Hippocampal formation (tissue), 2 donors: Measurements from ENCODE around the gene TEKT2.

Experiments
- DNase-seq, 2 donors: peaks; one replicate each; lab custom pipeline; 2025; lab: John Stamatoyannopoulos, UW

Gene TEKT2, protein sequence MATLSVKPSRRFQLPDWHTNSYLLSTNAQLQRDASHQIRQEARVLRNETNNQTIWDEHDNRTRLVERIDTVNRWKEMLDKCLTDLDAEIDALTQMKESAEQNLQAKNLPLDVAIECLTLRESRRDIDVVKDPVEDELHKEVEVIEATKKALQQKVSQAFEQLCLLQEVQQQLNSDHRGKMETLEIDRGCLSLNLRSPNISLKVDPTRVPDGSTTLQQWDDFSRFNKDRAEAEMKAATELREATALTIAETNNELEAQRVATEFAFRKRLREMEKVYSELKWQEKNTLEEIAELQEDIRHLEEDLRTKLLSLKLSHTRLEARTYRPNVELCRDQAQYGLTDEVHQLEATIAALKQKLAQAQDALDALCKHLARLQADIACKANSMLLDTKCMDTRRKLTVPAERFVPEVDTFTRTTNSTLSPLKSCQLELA

DNA sequence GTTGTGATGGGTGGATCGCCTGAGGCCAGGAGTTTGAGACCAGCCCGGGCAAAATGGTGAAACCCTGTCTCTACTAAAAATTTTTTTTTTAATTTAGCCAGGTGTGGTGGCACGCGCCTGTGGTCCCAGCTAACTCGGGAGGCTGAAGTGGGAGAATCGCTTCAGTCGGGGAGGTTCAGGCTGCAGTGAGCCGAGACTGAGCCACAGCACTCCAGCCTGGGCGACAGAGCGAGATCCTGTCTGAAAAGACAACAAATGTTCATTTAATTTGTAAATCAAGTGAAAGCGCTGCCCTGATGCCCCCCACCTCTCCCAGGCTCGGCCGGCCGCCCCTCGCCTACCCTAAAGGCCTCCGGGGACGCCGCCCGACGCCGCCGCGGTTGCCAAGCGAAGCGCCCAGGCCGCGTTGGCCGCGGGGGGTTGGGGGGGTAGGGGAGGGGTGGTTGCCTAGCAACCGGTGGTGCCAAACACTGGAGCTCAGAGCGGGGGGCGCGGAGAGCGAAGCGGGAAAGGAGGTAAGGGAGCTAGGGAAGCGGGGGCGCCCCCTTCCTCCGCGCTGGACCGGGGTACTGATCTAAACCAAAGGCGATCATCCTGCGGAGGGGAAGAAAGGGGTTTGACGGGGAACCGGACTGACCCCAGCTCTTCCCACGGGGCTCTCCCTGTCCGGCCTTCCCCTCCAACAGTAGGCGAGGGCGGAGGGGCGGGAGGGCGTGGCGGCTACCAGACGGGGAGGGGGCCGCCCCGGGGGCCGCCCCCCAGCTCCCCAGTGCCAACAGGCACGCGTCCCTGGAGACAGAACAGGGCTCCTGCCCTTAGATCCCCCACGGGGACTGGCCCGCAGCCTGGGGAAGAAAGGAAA lies at the start of gene TEKT2:
Gene TEKT2, plus strand, starts transcription at position 460 of the 862 bp plus-strand sequence. CDS start 828 bp downstream, outside the sequence.
- DNase-seq: peak; percentile 26 to 60

DNA sequence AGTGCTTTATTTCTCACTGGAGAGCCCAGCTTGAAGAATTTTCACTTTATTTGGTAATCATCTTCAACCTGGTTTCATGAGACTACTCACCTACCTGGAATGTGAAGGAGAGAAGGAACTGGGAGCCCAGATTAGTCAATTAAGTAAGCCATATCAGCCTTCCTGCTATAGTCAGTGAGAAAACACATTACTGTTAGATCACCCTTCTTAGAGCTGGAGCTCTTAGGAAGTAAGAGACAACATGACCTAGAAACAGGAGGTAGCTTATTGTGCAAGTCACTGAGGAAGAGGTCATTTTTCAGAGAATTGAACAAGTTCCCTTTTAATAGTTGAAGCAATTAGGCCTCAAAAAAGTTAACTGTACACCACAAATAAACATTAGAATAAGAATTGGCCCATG lies 49.2 kb upstream of the TEKT2 start:
- DNase-seq: no peak

DNA sequence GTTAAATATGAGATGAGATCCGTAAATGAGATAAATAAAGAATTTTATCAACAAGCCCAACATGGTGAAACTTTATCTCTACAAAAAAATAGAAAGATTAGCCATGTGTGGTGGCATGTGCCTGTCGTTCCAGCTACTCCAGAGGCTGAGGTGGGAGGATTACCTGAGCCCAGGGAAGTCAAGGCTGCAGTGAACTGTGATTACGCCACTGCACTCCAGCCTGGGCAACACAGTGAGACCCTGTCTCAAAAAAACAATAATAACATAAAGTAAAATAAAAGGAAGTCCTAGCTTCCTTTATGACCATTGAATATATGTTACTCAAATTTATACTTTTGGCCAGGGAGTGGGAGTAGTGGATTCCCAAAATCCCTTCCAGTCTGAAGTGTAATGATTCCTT lies 48.7 kb upstream of the TEKT2 start:
- DNase-seq: no peak

DNA sequence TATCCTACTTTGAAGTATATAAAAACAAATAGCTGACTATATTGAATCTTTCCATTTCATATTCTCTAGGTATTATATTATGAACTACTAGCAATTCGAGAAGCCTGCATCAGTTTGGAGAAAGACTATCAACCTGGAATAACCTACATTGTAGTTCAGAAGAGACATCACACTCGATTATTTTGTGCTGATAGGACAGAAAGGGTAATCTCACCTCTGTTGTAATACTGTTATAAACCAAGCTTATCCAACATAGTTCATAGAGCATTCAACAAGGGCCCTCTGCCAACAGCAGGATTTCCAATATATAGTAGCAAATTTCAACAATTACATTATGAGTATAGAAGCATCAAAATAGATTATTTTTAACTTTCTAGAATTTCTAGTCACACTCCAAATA lies 43.7 kb upstream of the TEKT2 start:
- DNase-seq: no peak

DNA sequence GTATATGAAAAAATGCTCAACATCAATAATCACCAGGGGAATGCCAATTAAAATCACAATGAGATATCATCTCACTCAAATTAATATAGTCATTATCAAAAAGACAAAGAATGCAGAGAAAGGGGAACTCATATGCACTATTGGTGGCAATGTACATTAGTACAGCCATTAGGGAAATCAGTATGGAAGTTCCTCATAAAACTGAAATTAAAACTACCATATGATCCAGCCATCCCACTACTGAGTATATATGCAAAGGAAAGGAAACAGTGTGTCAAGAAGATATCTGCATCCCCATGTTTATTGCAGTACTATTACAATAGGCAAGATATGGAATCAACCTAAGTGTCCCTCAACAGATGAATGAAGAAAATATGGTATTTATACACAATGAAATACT lies 32.1 kb upstream of the TEKT2 start:
- no peak for DNase-seq

DNA sequence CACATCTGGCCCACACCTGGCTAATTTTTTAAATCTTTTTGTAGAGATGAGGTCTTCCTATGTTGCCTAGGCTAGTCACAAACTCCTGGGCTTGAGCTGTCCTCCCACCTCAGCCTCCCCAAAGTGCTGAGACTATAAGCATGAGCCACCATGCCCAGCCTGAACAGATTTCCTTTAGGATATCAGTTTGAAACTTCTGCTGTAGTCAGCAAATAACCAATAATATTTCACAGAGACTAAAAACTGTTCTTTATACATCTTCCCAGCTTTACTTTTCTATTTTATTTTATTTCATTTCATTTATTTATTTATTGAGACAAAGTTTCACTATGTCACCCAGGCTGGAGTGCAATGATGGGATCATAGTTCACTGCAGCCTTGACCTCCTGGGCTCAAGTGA lies 29.9 kb upstream of the TEKT2 start:
- DNase-seq: no peak

DNA sequence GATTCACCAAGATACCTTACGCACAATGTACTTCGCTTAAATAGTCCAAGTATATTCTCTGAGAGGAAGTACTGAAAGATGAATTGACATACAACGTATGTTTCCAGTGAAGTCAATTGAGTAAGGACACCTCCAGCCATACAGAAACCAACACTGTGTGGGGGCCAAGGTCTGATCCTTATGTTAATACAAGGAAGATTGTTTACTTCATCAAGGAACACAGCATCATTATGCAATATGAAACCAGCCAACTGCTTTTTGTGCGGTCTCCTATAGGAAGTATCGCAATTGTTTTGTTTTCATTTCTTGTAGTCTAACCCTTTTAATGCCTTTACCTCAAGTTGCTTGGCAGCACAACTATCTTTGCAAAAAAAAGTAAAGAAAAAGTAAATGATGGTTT lies 28.2 kb upstream of the TEKT2 start:
- no peak for DNase-seq

DNA sequence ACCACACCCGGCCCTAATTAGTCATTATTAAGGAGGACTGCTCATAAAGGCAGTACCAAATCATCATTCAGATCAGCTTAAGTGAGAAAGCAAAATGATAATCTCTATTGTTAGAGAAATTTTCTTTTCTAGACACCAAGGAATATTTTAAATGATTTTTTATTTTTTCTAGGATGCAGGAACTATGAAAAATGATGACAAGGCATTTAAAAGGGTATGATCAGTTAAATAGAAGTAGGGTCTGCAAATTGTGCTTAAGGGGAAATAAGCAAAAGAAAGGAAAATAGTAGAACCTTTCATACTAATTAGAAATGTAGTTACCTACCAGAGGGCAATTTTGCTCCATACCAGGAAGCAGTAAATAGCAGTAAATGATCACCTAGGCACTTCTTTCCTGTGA lies 21.6 kb upstream of the TEKT2 start:
- DNase-seq: no peak

DNA sequence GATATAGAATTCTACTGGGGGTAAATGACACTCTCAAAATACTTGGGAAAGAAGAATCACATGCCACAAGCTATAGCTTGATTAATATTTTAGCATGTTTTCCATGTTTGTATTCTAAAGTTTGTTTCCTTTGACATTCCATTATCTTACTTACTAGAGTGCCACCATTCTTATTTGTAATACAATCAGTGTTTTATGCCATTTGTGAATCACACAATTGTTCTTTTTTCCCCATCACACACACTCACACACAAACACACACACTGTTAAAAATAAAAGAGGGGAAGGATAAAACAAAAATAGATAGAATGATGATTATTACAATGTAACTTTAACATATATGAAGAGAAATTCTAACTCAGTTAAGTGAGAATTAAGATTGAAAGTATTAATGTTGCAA lies 16.0 kb upstream of the TEKT2 start:
- peak in 1 of 2 donors; percentile 54 for DNase-seq

DNA sequence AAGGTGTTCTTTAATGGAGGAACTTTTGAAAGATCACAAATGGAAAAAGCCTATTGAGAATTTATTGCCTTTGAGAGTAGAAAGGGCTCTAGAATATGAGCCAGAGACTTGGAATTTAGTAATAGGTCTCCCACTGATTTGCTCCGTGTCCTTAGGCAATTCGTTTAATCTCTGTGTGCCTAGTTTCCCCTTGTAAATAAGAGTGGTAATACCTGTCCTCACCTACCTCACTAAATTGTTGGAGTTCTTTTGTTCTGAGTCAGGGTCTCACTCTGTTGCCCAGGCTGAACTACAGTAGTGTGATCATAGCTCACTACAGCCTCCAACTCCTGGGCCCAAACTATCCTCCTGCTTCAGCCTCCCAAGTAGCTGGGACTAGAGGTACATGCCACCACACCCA lies 15.0 kb upstream of the TEKT2 start:
- DNase-seq: no peak

DNA sequence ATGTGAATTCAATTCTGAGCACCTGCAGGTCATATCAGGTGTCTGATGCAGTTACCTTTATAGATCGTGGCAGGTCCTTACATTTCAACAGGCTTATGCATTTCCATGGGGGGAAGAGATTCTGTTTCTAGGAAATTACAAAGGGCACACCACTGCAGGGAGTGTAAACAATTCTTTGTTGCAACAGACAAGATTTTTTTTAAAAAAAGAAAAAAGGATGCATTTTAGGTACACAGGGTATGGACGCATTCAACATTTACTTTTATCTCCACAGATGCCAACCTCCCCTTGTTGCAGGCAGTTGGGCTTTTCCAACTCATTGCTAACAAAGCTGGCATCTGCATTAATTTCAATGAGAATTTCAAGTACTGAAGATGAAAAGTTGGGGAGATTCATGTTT lies 13.5 kb upstream of the TEKT2 start:
- DNase-seq: no peak

DNA sequence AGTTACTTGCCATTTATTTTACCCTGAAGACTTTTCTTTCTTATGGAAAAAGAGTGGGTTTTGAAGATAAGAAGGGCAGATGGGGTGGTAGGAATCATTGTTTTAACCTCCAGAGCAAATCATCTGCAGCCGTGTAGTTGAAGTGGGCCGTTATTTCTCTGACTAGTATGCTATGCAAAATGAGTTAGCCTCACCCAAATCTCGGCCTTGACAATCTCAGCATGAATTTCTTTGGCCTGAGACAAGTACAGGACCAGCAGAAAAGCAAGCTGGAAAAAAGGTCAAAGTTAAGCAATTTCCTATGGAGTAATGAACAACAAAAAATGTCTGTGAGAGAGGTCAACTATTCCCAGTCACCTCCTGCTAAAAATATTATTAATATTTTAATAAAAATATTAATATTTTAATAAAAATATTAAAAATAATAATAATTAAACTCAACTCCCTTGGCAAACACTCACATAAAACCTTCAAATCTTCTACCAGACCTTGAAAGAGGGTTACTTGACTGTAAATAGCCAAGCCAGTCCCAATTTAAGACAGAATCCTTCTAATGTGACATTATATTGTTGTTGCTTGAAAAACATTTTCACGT lies 6.8 kb upstream of the TEKT2 start:
- no peak for DNase-seq

DNA sequence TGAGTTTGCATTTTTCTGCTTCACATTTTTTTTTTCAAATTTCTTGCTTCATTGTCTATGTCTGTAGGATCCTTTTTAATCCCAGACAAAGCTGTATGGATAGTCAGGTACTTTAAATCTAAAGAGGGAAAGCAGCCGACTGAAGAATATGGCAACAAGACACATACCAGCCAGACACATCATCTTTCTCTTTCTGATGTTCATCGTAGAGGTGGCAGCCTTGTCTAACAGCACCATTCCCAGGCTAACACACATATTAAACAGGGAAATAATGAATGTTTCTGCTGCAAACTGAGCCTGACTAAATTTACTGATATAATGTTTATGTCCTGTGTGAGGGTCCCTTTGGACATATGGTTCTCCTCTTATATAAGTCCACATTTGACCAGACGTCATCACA lies 3.7 kb upstream of the TEKT2 start:
- DNase-seq: no peak

DNA sequence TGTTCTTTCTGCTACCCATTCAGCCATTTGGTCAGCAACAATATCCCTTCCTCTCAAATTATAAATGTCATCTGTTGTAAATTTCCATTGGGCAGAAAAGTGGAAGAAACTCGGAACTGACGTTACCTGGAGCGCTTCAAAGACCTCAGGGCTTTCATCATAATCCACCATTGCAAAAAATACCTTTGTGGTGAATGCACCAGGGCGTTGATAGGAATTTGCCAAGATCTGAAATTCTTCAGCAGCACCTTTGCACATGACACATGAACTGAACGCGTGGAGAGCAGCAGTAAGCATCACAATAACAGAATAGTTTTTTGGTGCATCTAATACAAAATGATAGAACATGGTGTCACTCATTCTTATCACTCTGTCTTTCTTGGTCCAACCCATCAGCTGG lies 3.1 kb upstream of the TEKT2 start:
- DNase-seq: no peak

DNA sequence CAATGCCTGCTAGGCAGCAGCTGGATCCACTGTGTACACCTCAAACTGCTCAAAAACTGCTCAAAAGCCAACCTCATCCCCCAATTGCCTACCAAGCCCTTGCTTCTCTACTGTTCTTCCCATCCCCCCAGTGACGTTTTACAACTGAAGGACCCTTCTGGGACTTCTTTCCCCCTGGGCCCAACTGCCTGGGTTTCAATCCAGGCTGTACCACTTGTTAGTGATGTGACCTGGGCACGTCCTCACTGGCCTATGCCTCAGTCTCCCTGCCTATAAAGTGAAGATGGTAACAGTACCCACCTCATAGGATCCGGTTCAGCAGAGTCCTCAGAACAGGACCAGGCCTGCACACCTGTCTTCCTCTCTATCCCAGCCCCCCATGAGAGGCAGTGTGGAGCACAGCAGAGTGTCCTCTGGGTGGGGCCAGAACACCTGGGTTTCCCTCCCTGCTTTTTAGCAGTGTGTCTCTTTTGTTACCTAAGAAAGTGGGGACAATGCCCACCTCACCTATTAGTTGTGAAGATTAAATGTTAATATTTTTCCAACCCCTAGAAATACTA lies 1.9 kb upstream of the TEKT2 start:
- no peak for DNase-seq

DNA sequence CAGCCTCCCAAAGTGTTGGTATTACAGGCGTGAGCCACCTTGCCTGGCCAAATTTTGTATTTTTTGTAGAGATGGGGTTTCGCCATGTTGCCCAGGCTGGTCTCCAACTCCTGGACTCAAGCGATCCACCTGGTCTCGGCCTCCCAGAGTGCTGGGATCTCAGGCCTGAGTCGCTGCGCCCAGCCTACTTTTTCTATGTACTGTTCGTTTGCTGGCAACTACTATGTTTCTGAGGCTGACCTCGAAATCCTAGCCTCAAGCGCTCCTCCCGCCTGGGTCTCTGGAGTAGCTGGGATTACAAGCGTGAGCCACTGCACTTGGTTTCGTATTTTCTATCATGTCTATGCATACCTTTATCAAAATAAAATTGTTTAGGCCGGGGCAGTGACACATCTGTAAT lies 675 bp upstream of the TEKT2 start:
- DNase-seq: no peak

DNA sequence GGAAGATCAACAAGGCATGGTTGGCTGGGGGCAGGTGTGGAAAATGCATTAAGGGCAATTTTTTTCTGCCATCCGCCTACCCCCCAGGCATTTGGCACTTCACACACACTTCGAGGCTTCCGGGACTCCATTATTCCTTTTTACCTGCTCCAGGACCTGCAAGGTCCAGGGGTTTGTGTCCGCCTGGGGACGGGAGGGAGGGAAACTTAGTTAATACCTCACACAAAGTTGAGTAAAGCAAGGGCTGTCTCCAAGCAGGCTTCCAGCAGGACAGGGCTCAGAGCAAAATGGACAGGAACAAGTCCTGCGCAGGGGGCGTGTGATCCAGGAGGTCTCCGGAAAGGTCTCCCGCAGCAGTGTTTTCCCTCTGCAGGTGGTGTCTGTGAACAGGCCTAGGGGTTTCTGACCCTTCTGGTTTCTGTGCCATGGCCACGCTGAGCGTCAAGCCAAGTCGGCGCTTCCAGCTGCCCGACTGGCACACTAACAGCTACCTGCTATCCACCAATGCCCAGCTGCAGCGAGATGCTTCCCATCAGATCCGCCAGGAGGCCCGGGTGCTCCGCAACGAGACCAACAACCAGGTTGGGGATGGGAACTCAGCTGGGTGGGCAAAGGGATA lies 712 bp downstream of the TEKT2 start:
- DNase-seq: no peak

DNA sequence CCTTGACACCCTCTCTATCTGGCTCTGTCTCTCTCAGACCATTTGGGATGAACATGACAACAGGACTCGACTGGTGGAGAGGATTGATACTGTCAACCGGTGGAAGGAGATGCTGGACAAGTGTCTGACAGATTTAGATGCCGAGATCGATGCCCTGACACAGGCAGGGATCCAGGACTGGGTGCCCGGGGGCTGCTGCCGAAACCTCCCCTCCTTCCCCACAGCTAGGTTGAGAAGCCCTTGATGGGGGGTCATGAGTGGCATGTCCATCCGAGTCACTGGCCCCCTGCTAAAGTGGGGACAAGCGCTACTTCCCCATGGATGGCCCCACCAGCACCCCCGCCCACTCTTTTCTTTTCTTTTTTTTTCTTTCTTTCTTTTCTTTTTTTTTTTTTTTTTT lies 1.2 kb downstream of the TEKT2 start:
- DNase-seq: no peak

DNA sequence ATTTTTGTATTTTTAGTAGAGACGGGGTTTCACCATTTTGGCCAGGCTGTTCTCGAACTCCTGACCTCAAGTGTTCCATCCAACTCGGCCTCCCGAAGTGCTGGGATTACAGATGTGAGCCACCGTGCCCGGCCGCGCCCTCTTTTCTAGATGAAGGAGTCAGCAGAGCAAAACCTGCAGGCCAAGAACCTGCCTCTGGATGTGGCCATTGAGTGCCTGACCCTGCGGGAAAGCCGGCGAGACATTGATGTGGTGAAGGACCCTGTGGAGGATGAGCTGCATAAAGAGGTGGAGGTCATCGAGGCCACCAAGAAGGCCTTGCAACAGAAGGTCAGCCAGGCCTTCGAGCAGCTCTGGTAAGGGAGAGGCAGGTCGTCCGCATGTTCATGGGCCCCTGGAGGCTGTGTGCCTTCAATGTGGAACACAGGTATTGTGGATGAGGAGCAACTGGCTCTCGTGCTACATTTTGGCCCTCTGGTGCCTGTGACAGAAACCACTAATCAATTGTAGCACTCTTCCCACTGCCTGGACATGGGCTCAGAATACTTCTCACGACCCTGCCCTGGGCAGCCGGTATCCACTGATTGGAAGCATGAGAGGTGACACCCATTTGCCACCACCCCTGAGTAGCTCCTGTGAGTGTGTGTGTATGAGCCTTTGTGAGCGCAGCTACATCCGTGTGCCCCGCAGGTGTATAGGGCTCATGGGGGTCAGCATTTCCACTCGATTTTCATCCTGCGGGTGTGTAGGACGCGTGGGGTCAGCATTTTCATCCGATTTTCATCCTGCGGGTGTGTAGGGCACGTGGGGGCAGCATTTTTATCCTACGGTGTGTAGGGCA lies 2.0 kb downstream of the TEKT2 start:
- no peak for DNase-seq

DNA sequence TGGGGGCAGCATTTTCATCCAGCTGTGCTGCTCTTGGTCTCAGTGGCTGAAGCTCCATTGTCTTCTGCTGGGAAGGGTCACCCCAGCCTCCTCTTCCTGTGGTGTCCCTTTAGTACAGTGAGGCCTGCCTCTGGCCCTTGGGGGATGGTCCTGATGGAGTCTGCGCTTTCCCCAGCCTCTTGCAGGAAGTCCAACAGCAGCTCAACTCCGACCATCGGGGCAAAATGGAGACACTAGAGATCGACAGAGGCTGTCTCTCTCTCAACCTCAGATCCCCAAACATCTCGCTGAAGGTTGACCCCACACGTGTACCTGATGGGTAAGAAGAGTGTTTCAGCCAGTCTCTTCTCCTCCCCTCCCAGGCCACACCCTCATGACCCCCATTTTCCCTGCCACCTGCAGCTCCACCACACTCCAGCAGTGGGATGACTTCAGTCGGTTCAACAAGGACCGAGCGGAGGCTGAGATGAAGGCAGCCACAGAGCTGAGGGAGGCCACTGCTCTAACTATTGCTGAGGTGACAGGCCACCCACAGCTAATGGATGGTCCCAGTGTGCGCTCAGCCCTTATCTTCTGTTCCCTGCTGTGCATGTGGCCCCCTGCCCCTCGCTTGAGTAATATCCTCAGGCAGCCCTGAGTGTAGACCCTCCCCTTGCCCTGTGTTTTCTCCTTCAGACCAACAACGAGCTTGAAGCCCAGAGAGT lies 2.8 kb downstream of the TEKT2 start:
- DNase-seq: no peak
